Transverse colon (tissue), 4 donors: ENCODE measurements around the gene WIPF3.

Experiments
- CTCF ChIP-seq, 5 experiments: fragments of 200-600 bp in 3 of 5; fragments of 450-650 bp in 2 of 5; sonication (generic) in 3 of 5; IDR thresholded peaks; 1 replicate in 2 of 5; 2 replicates in 3 of 5; pipeline ENCODE4 v1.5.1; 2016 to 2017; ENCODE audit warnings: antibody characterized with exemption in 5 of 5, inconsistent platforms in 3 of 5, mild to moderate bottlenecking in 2 of 5, moderate library complexity in 1 of 5
- EP300 ChIP-seq: sonication (generic); formaldehyde crosslinking; IDR thresholded peaks from one replicate; pipeline ENCODE4 v1.6.1; 2017; ENCODE audit warnings: antibody characterized with exemption, low read depth
- POLR2A ChIP-seq: fragments of 450-650 bp; IDR thresholded peaks from one replicate; pipeline ENCODE4 v1.6.1; 2016; ENCODE audit warnings: antibody characterized with exemption, mild to moderate bottlenecking, moderate library complexity
- POLR2AphosphoS5 ChIP-seq, 3 donors: sonication (generic); formaldehyde crosslinking; IDR thresholded peaks; one replicate each; pipeline ENCODE4 v1.6.1; 2016; ENCODE audit warnings: antibody characterized with exemption in 3 of 3

DNA sequence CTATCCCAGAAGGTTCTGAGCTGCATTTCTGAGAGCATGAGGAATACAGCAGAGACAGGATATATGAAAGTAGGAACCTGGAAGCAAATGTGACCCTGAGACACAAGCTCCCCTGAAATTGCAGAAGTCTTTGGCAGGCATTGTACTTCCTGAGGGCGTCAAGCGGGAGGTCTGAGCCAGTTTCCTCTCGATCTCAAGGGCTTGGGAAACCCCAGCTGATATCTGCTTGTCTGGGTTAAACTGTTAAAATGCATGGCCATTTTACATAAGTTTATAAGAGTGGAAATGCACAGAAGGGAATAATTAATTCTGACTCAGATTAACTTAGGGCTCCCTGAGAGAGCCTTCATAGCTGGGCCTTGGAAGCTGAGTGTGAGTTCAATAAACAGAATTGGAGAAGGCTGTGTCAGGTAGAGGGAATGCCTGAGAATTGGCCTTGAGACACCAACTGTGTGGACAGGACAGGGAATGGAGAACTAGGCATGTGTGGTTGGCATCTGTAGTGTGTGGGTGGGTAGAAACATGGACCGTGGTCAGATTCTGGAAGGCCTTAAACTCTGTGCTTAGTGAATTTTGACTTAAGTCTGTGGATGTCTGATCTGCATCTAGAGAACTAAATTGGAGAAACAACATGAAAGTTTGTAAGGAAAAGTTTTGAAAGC, 53.3 kb downstream of the WIPF3 start:
- TF ChIP-seq POLR2AphosphoS5 (IDR thresholded peaks at IDR 0.05) (no peak), POLR2A (no peak), CTCF (IDR thresholded peaks at IDR 0.05) (no peak), EP300 (no peak)
